GM19099 (cell line): Measurements from ENCODE around the gene ZBTB37.

Experiments used
- POLR2A ChIP-seq: IDR thresholded peaks from 3 replicates; pipeline ENCODE4 v1.6.1; 2011; ENCODE audit warnings: low read depth; ENCODE audit not compliant: insufficient read length; ENCODE audit errors: extremely low read depth

The ZBTB37 gene

GRCh38 chr1:173917635-173918493 is 49.7 kb downstream of the ZBTB37 start:
- no peak for TF ChIP-seq POLR2A

DNA sequence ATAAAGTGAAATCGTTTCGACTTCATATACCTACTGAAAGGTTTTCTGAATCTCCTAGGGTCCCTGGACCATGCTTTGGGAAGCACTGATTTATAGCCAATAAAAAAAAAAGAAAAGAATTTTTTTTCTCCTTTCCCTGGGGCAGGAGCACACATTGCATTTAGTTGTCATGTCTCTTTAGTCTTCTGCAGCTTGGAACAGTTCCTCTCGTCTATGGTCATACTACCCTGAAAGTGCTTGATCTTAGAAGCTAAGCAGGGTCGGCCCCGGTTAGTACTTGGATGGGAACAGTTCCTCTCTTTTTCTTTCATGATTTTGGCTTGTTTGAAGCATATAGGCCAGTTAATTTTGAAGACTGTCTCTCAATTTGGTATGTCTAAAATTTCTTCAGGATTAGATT is 52.7 kb downstream of the ZBTB37 start:
- TF ChIP-seq POLR2A: no peak

GRCh38 chr1:173925306-173926242 is 57.4 kb downstream of the ZBTB37 start:
- TF ChIP-seq POLR2A: no peak

DNA sequence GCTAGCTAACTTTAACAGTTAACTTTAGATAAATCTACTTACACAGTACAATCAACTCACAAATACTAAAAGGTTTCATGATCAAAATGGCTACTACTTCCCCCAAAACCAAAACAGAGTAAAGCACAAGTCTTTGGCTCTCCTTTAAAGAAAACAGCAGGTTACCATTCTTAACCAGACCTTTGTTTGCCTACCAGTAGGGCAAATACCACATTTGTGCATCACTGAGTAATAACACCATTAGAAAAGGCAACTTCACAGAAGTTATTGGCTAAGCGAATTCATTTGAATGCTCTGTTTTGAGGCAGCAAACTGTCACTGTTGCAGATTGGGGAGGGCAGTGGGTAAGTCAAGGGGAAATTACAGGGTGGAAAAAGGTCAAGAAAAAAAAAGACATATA is 66.3 kb downstream of the ZBTB37 start:
- TF ChIP-seq POLR2A: no peak

- no peak for TF ChIP-seq POLR2A
Measured at GRCh38 chr1:173937062-173937461, 68.9 kb downstream of the ZBTB37 start.

DNA sequence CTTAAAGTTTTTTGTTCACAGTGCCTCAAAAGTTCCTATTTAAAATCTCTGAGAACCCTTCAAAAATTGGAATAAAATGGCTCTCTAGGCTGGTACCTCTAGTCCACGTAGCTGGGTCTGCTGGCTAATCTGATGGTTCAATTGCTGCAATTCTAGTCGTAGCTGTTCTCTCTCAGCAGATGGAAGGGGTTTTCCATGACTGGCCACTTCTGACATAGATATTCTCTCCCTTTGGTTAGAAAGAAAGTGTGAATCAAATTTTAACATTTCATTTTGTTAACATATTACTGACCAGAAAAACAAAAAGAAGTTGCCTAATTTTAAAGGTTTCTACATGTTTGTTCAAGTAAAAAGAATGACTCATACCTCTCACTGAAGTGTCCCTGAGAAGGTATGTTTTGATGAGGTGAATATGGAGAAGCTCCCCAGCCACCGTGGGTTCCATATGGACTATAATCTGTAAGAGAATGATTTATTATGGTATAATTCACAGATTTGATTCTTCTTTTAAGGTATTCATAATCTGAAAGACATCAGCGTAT is 78.3 kb downstream of the ZBTB37 start:
- TF ChIP-seq POLR2A: no peak

GRCh38 chr1:173948594-173948993 is 80.4 kb downstream of the ZBTB37 start:
- TF ChIP-seq POLR2A: no peak
